ENCODE data around the gene NALCN.

- TF ChIP-seq CTCF (tag by site-specific recombination; IDR thresholded peaks at IDR 0.05), result no peak
- no peak for TF ChIP-seq ZNF266 (tag by site-specific recombination; IDR thresholded peaks at IDR 0.05; ENCODE audit: low read depth)
- no peak for TF ChIP-seq ZNF404 (tag by site-specific recombination; IDR thresholded peaks at IDR 0.05)
- no peak for TF ChIP-seq ZBTB17 (tag by site-specific recombination; IDR thresholded peaks at IDR 0.05)
- no peak for TF ChIP-seq ZNF311 (tag by site-specific recombination; IDR thresholded peaks at IDR 0.05; ENCODE audit: borderline replicate concordance)
- no peak for TF ChIP-seq ZNF610 (tag by site-specific recombination; IDR thresholded peaks at IDR 0.05; ENCODE audit: borderline replicate concordance)
- TF ChIP-seq ZNF10 (tag by site-specific recombination; IDR thresholded peaks at IDR 0.05), result no peak
- TF ChIP-seq ZNF571 (tag by site-specific recombination; IDR thresholded peaks at IDR 0.05), result no peak
- no peak for TF ChIP-seq AEBP2 (tag by site-specific recombination; IDR thresholded peaks at IDR 0.05; ENCODE audit: borderline replicate concordance)
- TF ChIP-seq ZNF433 (tag by site-specific recombination; IDR thresholded peaks at IDR 0.05; ENCODE audit: low read depth), result no peak
- TF ChIP-seq ZNF843 (tag by site-specific recombination; IDR thresholded peaks at IDR 0.05), result no peak
These were observed 235.1 kb downstream of the NALCN start for GRCh38 chr13:101181076-101181685.

Measured in HEK293 (cell line).